CD8-positive, alpha-beta memory T cell (primary cell): ENCODE measurements around the gene SCARB1. TPM values are rescaled to one million over a fixed set of nuclear protein-coding genes. Genes with fewer than 3 reads are reported as not detected.
A peak's percentile ranks its signal among the peaks of the same experiment; 100 is the strongest.

ENCODE experiments used
- CTCF ChIA-PET: fragments of 350-600 bp; sonication (Branson Sonifier 250); formaldehyde crosslinking; loops from one replicate; lab custom pipeline; 2021; ENCODE audit warnings: antibody characterized with exemption; lab: Charles Lee
- POLR2A ChIA-PET: fragments of 350-600 bp; sonication (Branson Sonifier 250); formaldehyde crosslinking; loops from one replicate; lab custom pipeline; 2021; ENCODE audit warnings: antibody characterized with exemption; lab: Charles Lee
- DNase-seq, 5 donors: peaks; one replicate each; pipeline versions ENCODE4 v3.0.0 to v3.0.0-alpha.2; 2020 to 2022; ENCODE audit warnings: mixed read lengths in 1 of 5
- H3K27ac ChIP-seq: one replicate; pipeline ENCODE4 v1.7.0; 2013; ENCODE audit warnings: low read depth, mild to moderate bottlenecking, low read length, moderate library complexity
- H3K27me3 ChIP-seq: 2 replicates; pipeline ENCODE4 v1.7.0; 2013; ENCODE audit warnings: low read length, mild to moderate bottlenecking; ENCODE audit not compliant: insufficient read depth, poor library complexity, severe bottlenecking
- H3K36me3 ChIP-seq: 2 replicates; pipeline ENCODE4 v1.7.0; 2013; ENCODE audit warnings: mild to moderate bottlenecking, low read length, moderate library complexity; ENCODE audit not compliant: insufficient read depth
- H3K4me1 ChIP-seq: 2 replicates; pipeline ENCODE4 v1.7.0; 2013; ENCODE audit warnings: mild to moderate bottlenecking, low read length, moderate library complexity; ENCODE audit not compliant: insufficient read depth
- H3K4me3 ChIP-seq: 2 replicates; pipeline ENCODE4 v1.7.0; 2013; ENCODE audit warnings: mild to moderate bottlenecking, low read length
- H3K9me3 ChIP-seq: 2 replicates; pipeline ENCODE4 v1.7.0; 2013; ENCODE audit warnings: mild to moderate bottlenecking, low read length
- H3K27ac Mint-ChIP-seq, 8 donors: one replicate each; pipeline ENCODE4 v1.8.0; 2020 to 2021; ENCODE audit warnings: mixed read lengths in 8 of 8, mild to moderate bottlenecking in 6 of 8, inconsistent platforms in 3 of 8, moderate library complexity in 3 of 8
- H3K27me3 Mint-ChIP-seq, 2 donors: one replicate each; pipeline ENCODE4 v1.8.0; 2020 to 2021; ENCODE audit warnings: mixed read lengths in 2 of 2, mild to moderate bottlenecking in 1 of 2, moderate library complexity in 1 of 2
- H3K36me3 Mint-ChIP-seq, 3 donors: one replicate each; pipeline ENCODE4 v1.8.0; 2020 to 2021; ENCODE audit warnings: mixed read lengths in 3 of 3, inconsistent platforms in 1 of 3, mild to moderate bottlenecking in 1 of 3
- H3K4me1 Mint-ChIP-seq, 3 donors: one replicate each; pipeline ENCODE4 v1.8.0; 2020 to 2021; ENCODE audit warnings: mixed read lengths in 3 of 3, inconsistent platforms in 1 of 3, mild to moderate bottlenecking in 1 of 3
- H3K4me3 Mint-ChIP-seq, 7 donors: one replicate each; pipeline ENCODE4 v1.8.0; 2020 to 2021; ENCODE audit warnings: mixed read lengths in 7 of 7, mild to moderate bottlenecking in 6 of 7, moderate library complexity in 4 of 7, inconsistent platforms in 2 of 7
- H3K9me3 Mint-ChIP-seq, 5 donors: one replicate each; pipeline ENCODE4 v1.8.0; 2020 to 2022; ENCODE audit warnings: mixed read lengths in 5 of 5, mild to moderate bottlenecking in 3 of 5, moderate library complexity in 2 of 5, inconsistent platforms in 1 of 5
- polyA plus RNA-seq: library from polyadenylated mRNA; unstranded; fragments of 300-500 nt; fragmentation: Illumina TruSeq; gene quantifications from one replicate; pipeline ENCODE4 v1.2.3, GENCODE V29; 2021
- total RNA-seq, 2 experiments: library from RNA; stranded (reverse); gene quantifications; one replicate each; pipeline ENCODE4 v1.2.3, GENCODE V29; 2021

SCARB1 gene
- total and polyA plus RNA-seq, 3 experiments from 2014 or later, result 3.6 to 21.6 (median 20.4) TPM

DNA sequence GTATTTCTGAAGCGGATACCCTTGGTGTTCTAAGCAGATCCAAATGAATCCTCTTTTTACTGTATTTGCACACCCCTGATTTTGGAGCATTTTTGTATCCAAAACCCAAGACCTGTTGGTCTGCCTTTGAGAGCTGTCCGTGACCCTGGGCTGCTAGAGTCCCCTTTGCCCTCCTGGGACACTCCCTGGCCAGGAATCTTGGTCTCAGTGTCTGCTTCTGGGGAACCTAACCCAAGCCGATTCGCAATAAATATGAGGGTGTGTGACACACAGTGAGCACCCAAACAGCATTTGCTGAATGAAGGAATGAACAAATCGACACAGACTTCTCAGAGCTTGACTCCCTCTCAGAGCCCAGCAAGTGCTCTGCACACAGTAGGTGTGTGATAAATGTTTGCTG is 92.9 kb downstream of the SCARB1 start:
- Mint-ChIP-seq H3K4me3 (no peak overlapping the region), H3K36me3 (peaks cover 0 to 3% (median 0%) of the 10 kb centered on the region in 3 donors), H3K27ac (no peak overlapping the region), H3K9me3 (peaks cover 0 to 1% (median 0%) of the 10 kb centered on the region in 5 donors), H3K4me1 (peaks cover 27 to 35% (median 31%) of the 10 kb centered on the region in 3 donors), H3K27me3 (peaks cover 10 to 12% of the 10 kb centered on the region in 2 donors)
- peaks cover 30% of the 10 kb centered on the region for H3K4me1 ChIP-seq
- no peaks in the 10 kb centered on the region for H3K27me3 ChIP-seq
- no peak overlapping the region for H3K4me3 ChIP-seq
- DNase-seq, result no peak
- POLR2A ChIA-PET, result no interaction called here
- no peaks in the 10 kb centered on the region for H3K36me3 ChIP-seq
- H3K27ac ChIP-seq, result no peak overlapping the region
- CTCF ChIA-PET, result interaction anchor here (1.0 to 2.6 kb wide), 7 partner anchors 39 to 739 kb away, joined by 3 to 18 read pairs (median 4); no protein-coding TSS in a partner anchor
- H3K9me3 ChIP-seq, result no peaks in the 10 kb centered on the region

DNA sequence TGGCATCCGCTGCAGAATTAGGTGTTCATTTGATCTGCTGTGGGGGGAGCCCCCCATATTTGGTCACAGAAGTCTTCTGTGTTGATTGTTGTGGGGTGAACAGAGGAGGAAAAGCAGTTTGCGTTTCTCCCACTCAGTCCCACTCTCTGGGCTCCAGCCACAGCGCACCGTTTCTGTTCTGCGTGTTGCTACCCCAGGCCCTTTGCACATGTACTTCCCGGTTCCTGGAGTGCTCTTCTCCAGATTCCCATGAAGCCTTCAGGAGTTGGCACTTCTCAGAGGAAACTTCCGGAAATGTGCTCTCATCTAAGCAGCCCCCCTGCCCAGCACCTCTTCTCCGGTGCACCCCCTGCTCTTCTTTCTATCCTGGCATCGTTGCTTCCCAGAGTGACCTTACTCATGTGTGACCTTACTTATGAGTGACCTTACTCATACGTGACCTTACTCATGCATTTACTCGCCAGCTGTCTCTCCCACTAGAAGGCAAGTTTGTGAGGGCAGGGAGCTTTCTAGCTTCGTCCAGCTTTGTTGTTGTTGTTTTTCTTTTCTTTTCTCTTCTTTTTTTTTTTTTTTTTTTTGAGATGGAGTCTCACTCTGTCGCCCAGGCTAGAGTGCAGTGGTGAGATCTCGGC is 93.7 kb downstream of the SCARB1 start:
- peaks cover 0 to 8% (median 5%) of the 10 kb centered on the region in 5 donors for H3K9me3 Mint-ChIP-seq
- Histone ChIP-seq H3K4me1 (peaks cover 22% of the 10 kb centered on the region), H3K4me3 (no peak overlapping the region), H3K9me3 (no peaks in the 10 kb centered on the region), H3K27ac (no peak overlapping the region), H3K36me3 (no peaks in the 10 kb centered on the region), H3K27me3 (no peaks in the 10 kb centered on the region)
- POLR2A ChIA-PET, result no interaction called here
- no peak overlapping the region for H3K4me3 Mint-ChIP-seq
- no peak overlapping the region for H3K27ac Mint-ChIP-seq
- CTCF ChIA-PET, result interaction anchor here (1.0 to 2.6 kb wide), 2 partner anchors 422 to 738 kb away, joined by 4 to 10 read pairs; no protein-coding TSS in a partner anchor
- DNase-seq, result no peak
- peaks cover 10 to 12% of the 10 kb centered on the region in 2 donors for H3K27me3 Mint-ChIP-seq
- peaks cover 0 to 8% (median 2%) of the 10 kb centered on the region in 3 donors for H3K36me3 Mint-ChIP-seq
- peaks cover 23 to 28% (median 25%) of the 10 kb centered on the region in 3 donors for H3K4me1 Mint-ChIP-seq

DNA sequence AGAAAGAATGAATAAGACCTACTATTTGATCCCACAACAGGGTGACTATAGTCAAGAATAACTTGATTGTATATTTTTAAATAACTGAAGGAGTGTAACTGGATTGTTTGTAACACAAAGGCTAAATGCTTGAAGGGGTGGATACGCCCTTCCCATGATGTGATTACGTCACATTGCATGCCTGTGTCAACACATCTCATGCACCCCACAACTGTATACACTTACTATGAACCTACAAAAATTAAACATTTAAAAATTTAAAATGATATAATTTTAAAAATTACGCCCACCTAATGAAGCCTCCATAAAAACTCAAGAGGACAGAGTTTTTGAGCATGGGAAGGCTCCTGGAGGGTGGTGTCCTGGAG is 94.5 kb downstream of the SCARB1 start:
- no peak overlapping the region for H3K27ac ChIP-seq
- peaks cover 10 to 12% of the 10 kb centered on the region in 2 donors for H3K27me3 Mint-ChIP-seq
- DNase-seq, result no peak
- no peaks in the 10 kb centered on the region for H3K36me3 ChIP-seq
- H3K9me3 Mint-ChIP-seq, result peaks cover 2 to 15% (median 12%) of the 10 kb centered on the region in 5 donors
- no peaks in the 10 kb centered on the region for H3K27me3 ChIP-seq
- H3K4me1 Mint-ChIP-seq, result peaks cover 14 to 24% (median 16%) of the 10 kb centered on the region in 3 donors
- ChIA-PET CTCF (interaction anchor here (0.6 kb wide), 1 partner anchor 367 kb away, joined by 3 read pairs; no protein-coding TSS in a partner anchor), POLR2A (no interaction called here)
- H3K36me3 Mint-ChIP-seq, result peaks cover 0 to 16% (median 2%) of the 10 kb centered on the region in 3 donors
- H3K27ac Mint-ChIP-seq, result no peak overlapping the region
- H3K4me3 Mint-ChIP-seq, result no peak overlapping the region
- H3K4me3 ChIP-seq, result no peak overlapping the region
- H3K4me1 ChIP-seq, result peaks cover 14% of the 10 kb centered on the region
- peaks cover 7% of the 10 kb centered on the region for H3K9me3 ChIP-seq

DNA sequence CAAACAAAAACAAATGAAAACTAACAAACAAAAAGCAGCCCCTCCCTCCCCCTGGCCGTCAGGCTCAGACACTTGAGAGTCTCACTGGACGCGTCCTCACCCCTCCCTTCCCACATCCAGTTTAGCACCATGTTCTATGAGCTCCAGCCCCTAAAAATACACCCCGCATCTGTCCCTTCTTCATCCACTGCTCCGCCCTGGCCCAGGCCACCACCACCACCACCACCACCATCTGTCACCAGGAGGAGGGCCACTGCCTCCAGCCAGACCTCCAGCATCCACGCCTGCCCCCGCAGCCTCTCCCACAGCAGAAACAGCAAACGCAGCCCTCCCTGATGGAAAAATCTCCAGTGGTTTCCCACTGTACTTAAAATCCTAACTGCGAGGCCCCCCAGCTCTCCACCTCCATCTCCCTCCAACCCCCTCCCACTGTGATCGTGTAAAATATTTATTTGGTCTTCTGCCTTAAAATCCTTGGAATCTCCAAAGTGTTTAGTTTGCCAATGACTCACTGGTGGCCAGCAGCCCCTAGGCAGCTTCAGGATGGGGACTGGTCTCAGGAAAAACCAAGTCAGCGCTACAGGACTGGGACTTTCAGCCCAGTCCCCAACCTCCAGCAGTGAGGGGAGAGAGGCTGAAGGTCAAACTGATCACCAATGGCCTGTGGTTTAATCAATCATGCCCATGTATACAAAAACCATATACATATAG is 95.1 kb downstream of the SCARB1 start:
- ChIA-PET POLR2A (no interaction called here), CTCF (interaction anchor here (0.6 to 4.6 kb wide), 6 partner anchors 13 to 732 kb away, joined by 3 to 28 read pairs (median 3); no protein-coding TSS in a partner anchor)
- Mint-ChIP-seq H3K9me3 (peaks cover 3 to 17% (median 13%) of the 10 kb centered on the region in 5 donors), H3K4me3 (peak overlapping the region in 1 of 7 donors; percentile 81), H3K4me1 (peaks cover 14 to 22% (median 14%) of the 10 kb centered on the region in 3 donors), H3K27me3 (peaks cover 10 to 12% of the 10 kb centered on the region in 2 donors), H3K36me3 (peaks cover 0 to 16% (median 2%) of the 10 kb centered on the region in 3 donors), H3K27ac (no peak overlapping the region)
- Histone ChIP-seq H3K36me3 (no peaks in the 10 kb centered on the region), H3K27me3 (no peaks in the 10 kb centered on the region), H3K4me3 (no peak overlapping the region), H3K4me1 (peaks cover 10% of the 10 kb centered on the region), H3K27ac (no peak overlapping the region), H3K9me3 (peaks cover 7% of the 10 kb centered on the region)
- DNase-seq, result no peak

DNA sequence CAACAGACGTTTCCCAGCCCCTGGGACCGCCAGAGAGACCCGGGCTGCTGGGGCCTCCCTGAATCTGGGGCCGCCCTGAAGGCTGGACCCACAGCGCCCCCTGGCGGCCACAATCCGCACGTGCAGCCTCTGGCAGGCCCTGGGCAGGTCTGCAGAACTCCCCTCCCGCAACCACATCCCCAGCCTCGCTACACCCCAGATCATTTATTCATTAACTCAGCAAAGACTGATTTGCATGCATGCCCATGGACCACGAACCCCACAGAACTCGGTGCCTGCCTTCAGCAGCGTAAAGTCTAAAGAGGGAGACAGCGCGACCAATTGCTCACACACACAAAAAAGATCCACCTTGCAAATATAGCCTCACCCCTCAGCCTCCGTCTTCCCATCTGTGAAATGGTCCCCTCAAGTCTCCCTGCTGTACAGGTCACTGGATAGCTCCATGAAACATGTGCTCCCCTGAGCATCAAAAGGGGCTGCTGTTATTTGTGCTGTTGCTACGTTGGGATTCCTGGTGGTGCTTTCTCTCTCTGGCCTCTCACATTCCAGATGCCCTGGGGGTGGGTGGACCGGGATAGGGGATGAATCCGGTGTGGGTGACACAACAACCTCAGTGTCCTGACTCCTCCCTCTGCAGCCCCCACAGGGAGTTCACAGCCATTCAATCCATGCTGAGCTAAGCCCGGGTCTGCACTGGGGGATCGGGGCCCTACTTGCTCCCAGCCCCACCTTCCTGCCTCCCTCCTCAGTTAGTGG is 96.4 kb downstream of the SCARB1 start:
- peaks cover 10% of the 10 kb centered on the region for H3K4me1 ChIP-seq
- H3K36me3 ChIP-seq, result no peaks in the 10 kb centered on the region
- Mint-ChIP-seq H3K27ac (peak overlapping the region in 1 of 8 donors; percentile 47), H3K4me1 (peaks cover 17 to 31% (median 23%) of the 10 kb centered on the region in 3 donors), H3K27me3 (peaks cover 8 to 15% of the 10 kb centered on the region in 2 donors), H3K9me3 (peaks cover 3 to 17% (median 13%) of the 10 kb centered on the region in 5 donors), H3K4me3 (no peak overlapping the region), H3K36me3 (peaks cover 0 to 16% (median 2%) of the 10 kb centered on the region in 3 donors)
- H3K27me3 ChIP-seq, result no peaks in the 10 kb centered on the region
- peak; percentile 71 to 86 (median 73) for DNase-seq
- peaks cover 7% of the 10 kb centered on the region for H3K9me3 ChIP-seq
- POLR2A ChIA-PET, result no interaction called here
- no peak overlapping the region for H3K27ac ChIP-seq
- CTCF ChIA-PET, result interaction anchor here (0.6 to 4.6 kb wide), 15 partner anchors 9 to 747 kb away, joined by 3 to 28 read pairs (median 4); partner anchors contain the start of gene NCOR2
- no peak overlapping the region for H3K4me3 ChIP-seq

DNA sequence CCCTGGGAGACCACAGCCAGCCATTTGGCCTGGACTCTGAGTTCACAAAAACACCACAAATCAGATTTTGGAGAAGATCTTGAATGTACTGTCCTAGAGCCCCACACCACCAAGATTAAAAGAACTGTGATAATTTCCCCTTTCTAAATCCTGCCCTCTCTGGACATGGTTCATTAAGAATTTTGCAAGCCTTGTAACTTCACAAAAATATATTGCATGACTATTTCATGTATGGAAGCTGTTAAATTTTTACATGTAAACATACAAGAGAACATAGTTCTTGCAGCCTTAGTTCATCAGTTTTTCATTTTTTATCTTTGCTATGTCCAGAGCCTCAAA is 97.0 kb downstream of the SCARB1 start:
- H3K36me3 ChIP-seq, result no peaks in the 10 kb centered on the region
- H3K4me3 ChIP-seq, result no peak overlapping the region
- Mint-ChIP-seq H3K9me3 (peaks cover 3 to 17% (median 13%) of the 10 kb centered on the region in 5 donors), H3K27ac (no peak overlapping the region), H3K36me3 (peaks cover 0 to 16% (median 2%) of the 10 kb centered on the region in 3 donors), H3K4me1 (peaks cover 16 to 31% (median 23%) of the 10 kb centered on the region in 3 donors), H3K4me3 (no peak overlapping the region), H3K27me3 (peaks cover 5 to 12% of the 10 kb centered on the region in 2 donors)
- H3K9me3 ChIP-seq, result peaks cover 7% of the 10 kb centered on the region
- CTCF ChIA-PET, result interaction anchor here (0.6 to 4.6 kb wide), 11 partner anchors 9 to 734 kb away, joined by 3 to 28 read pairs (median 4); partner anchors contain the start of gene NCOR2
- no peaks in the 10 kb centered on the region for H3K27me3 ChIP-seq
- peaks cover 6% of the 10 kb centered on the region for H3K4me1 ChIP-seq
- POLR2A ChIA-PET, result no interaction called here
- no peak for DNase-seq
- no peak overlapping the region for H3K27ac ChIP-seq

DNA sequence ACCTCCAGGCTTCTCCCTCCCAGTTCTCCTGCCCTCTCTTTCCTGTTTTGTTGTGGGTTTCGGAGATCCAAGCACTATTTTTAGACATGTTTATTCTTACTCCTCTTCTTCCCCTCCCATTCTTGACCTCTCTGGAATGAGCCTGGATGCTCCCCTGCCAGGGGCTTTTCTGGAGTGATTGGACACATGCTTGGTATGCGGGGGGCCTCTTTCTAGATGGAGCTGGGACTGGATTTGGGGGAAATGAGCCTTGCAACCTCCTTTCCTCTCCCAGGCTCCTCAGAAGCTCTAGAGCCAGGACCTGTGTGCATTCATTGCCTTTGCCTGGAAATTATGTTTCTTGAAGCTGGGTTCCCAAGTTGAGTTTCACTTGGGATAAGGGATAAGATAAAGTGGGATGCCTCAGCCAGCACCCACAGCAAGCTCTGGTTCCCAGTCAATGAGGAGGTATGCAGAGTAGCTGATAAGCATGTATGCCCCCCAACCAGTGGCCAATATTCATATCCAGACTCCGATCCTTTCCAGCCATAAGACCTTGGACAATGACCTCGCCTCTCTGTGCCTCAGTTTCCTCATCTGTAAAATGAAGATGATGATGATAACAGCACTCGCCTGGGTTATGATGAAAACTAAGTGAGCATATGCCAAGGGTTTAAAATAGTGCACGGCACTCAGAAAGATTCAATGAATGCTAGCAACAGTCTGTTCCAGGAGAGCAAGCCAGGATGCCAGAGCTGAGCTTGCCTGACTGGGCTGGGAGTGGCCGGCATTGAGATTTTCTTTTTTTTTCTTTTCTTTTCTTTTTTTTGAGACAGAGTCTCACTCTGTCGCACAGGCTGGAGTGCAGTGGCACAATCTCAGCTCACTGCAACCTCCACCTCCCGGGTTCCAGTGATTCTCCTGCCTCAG is 97.8 kb downstream of the SCARB1 start:
- no peak overlapping the region for H3K4me3 ChIP-seq
- peaks cover 0 to 16% (median 2%) of the 10 kb centered on the region in 3 donors for H3K36me3 Mint-ChIP-seq
- H3K4me1 ChIP-seq, result peaks cover 4% of the 10 kb centered on the region
- DNase-seq, result no peak
- H3K4me3 Mint-ChIP-seq, result peak overlapping the region in 1 of 7 donors; percentile 28
- H3K27ac Mint-ChIP-seq, result no peak overlapping the region
- peaks cover 16 to 33% (median 22%) of the 10 kb centered on the region in 3 donors for H3K4me1 Mint-ChIP-seq
- peaks cover 3 to 17% (median 13%) of the 10 kb centered on the region in 5 donors for H3K9me3 Mint-ChIP-seq
- POLR2A ChIA-PET, result interaction anchor here (0.6 kb wide), 1 partner anchor 10 kb away, joined by 3 read pairs; no protein-coding TSS in a partner anchor
- peaks cover 7% of the 10 kb centered on the region for H3K9me3 ChIP-seq
- H3K27me3 Mint-ChIP-seq, result peaks cover 2 to 11% of the 10 kb centered on the region in 2 donors
- H3K27ac ChIP-seq, result no peak overlapping the region
- H3K36me3 ChIP-seq, result no peaks in the 10 kb centered on the region
- CTCF ChIA-PET, result interaction anchor here (0.6 to 4.6 kb wide), 11 partner anchors 8 to 733 kb away, joined by 3 to 28 read pairs (median 4); partner anchors contain the start of gene NCOR2
- H3K27me3 ChIP-seq, result no peaks in the 10 kb centered on the region
